Caco-2 (cell line): ENCODE results near the gene DDX27. TPM values are rescaled to one million over a fixed set of nuclear protein-coding genes. Genes with fewer than 3 reads are reported as not detected.

Experiments used
- BruUV-seq: library from RNA; stranded (reverse); fragments of 400-500 nt; replicated peaks from 2 replicates; lab custom pipeline; 2021; lab: Mats Ljungman, UMichigan
- CTCF ChIA-PET: fragments of 300-600 bp; sonication (Branson Sonifier 250); formaldehyde crosslinking; loops from one replicate; lab custom pipeline; 2022; ENCODE audit warnings: antibody characterized with exemption; lab: Charles Lee
- POLR2A ChIA-PET: fragments of 300-600 bp; sonication (Branson Sonifier 250); formaldehyde crosslinking; loops from one replicate; lab custom pipeline; 2022; ENCODE audit warnings: antibody characterized with exemption; lab: Charles Lee
- DNase-seq, 2 experiments: peaks; one replicate each; pipeline versions ENCODE4 v3.0.0 to v3.0.0-alpha.2; 2020 to 2022
- H3K27me3 ChIP-seq: replicated peaks from 2 replicates; pipeline ENCODE4 v1.6.0; 2011; ENCODE audit warnings: low read length; ENCODE audit not compliant: control insufficient read depth, insufficient read depth
- H3K36me3 ChIP-seq: 2 replicates; pipeline ENCODE4 v1.5.1; 2011; ENCODE audit warnings: low read length; ENCODE audit not compliant: control insufficient read depth, insufficient read depth
- H3K4me1 ChIP-seq: fragments of 250-450 bp; sonication (Bioruptor Pico); 2 replicates; pipeline ENCODE4 v1.5.1; 2020; ENCODE audit warnings: mild to moderate bottlenecking
- H3K4me3 ChIP-seq: 2 replicates; pipeline ENCODE4 v1.5.1; 2011; ENCODE audit warnings: low read depth, mild to moderate bottlenecking, control low read depth, low read length
- H3K9me3 ChIP-seq: fragments of 250-450 bp; sonication (Bioruptor Pico); 2 replicates; pipeline ENCODE4 v1.5.1; 2020; ENCODE audit warnings: mild to moderate bottlenecking, moderate library complexity
- H3K27ac Mint-ChIP-seq: one replicate; pipeline ENCODE4 v1.8.0; 2022; ENCODE audit warnings: mixed read lengths; ENCODE audit not compliant: unreplicated experiment
- H3K27me3 Mint-ChIP-seq: one replicate; pipeline ENCODE4 v1.8.0; 2022; ENCODE audit warnings: mixed read lengths; ENCODE audit not compliant: insufficient read depth, unreplicated experiment
- H3K36me3 Mint-ChIP-seq: one replicate; pipeline ENCODE4 v1.8.0; 2022; ENCODE audit warnings: mild to moderate bottlenecking, mixed read lengths; ENCODE audit not compliant: insufficient read depth, unreplicated experiment
- H3K4me1 Mint-ChIP-seq: one replicate; pipeline ENCODE4 v1.8.0; 2022; ENCODE audit warnings: low read depth, mixed read lengths; ENCODE audit not compliant: unreplicated experiment
- H3K4me3 Mint-ChIP-seq: one replicate; pipeline ENCODE4 v1.8.0; 2022; ENCODE audit warnings: mild to moderate bottlenecking, moderate library complexity, mixed read lengths; ENCODE audit not compliant: unreplicated experiment
- H3K9me3 Mint-ChIP-seq: one replicate; pipeline ENCODE4 v1.8.0; 2022; ENCODE audit warnings: mixed read lengths; ENCODE audit not compliant: unreplicated experiment
- intact Hi-C: fragments of 100-400 bp; cut with micrococcal nuclease; formaldehyde crosslinking; loops from one replicate; pipeline ENCODE4 v1.10.0; 2022; ENCODE audit not compliant: unreplicated experiment
- total RNA-seq: library from RNA; stranded (reverse); gene quantifications from 2 replicates; pipeline ENCODE4 v1.2.3, GENCODE V29; 2022
- TF ChIP-seq, protein P1 (sequence below), 2 experiments: fragments of 200-600 bp in 1 of 2; IDR thresholded peaks; 1 replicate in 1 of 2; 2 replicates in 1 of 2; pipeline versions ENCODE4 v1.5.1 to v1.8.0; 2011 to 2022; ENCODE audit warnings: antibody characterized with exemption in 1 of 2, control low read depth in 1 of 2, inconsistent platforms in 1 of 2, low read depth in 1 of 2, low read length in 1 of 2, mild to moderate bottlenecking in 1 of 2, moderate library complexity in 1 of 2; ENCODE audit not compliant: insufficient read depth in 1 of 2, severe bottlenecking in 1 of 2, unreplicated experiment in 1 of 2

Gene DDX27
- total RNA-seq, 1 experiment from 2014 or later: 148 TPM

DNA sequence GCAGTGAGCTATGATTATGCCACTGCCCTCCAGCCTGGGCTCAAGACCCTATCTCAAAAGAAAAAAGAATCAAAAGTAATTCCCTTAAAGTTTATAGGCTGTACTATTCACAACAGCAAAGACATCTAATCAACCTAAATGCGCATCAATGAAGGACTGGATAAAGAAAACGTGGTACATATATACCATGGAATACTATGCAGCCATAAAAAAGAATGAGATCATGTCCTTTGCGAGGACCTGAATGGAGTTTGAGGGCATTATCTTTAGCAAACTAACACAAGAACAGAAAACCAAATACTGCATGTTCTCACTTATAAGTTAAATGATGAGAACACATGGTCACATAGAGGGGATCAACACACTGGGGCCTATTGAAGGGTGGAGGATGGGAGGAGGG, 42.0 kb downstream of the DDX27 start:
- Mint-ChIP-seq H3K36me3 (peaks cover 97% of the 10 kb centered on the region), H3K9me3 (no peaks in the 10 kb centered on the region), H3K4me1 (no peaks in the 10 kb centered on the region), H3K4me3 (no peak overlapping the region), H3K27ac (no peak overlapping the region), H3K27me3 (no peaks in the 10 kb centered on the region)
- ChIA-PET CTCF (no interaction called here), POLR2A (no interaction called here)
- Histone ChIP-seq H3K9me3 (no peaks in the 10 kb centered on the region), H3K4me3 (no peak overlapping the region), H3K27me3 (no peaks in the 10 kb centered on the region), H3K36me3 (peaks cover 13% of the 10 kb centered on the region), H3K4me1 (peaks cover 4% of the 10 kb centered on the region; the same call in 1 of the 2 replicates)
- TF ChIP-seq, protein P1, sequence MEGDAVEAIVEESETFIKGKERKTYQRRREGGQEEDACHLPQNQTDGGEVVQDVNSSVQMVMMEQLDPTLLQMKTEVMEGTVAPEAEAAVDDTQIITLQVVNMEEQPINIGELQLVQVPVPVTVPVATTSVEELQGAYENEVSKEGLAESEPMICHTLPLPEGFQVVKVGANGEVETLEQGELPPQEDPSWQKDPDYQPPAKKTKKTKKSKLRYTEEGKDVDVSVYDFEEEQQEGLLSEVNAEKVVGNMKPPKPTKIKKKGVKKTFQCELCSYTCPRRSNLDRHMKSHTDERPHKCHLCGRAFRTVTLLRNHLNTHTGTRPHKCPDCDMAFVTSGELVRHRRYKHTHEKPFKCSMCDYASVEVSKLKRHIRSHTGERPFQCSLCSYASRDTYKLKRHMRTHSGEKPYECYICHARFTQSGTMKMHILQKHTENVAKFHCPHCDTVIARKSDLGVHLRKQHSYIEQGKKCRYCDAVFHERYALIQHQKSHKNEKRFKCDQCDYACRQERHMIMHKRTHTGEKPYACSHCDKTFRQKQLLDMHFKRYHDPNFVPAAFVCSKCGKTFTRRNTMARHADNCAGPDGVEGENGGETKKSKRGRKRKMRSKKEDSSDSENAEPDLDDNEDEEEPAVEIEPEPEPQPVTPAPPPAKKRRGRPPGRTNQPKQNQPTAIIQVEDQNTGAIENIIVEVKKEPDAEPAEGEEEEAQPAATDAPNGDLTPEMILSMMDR (IDR thresholded peaks at IDR 0.05; ENCODE audit: insufficient read depth in 1 of 2, low read depth in 1 of 2, low read length in 1 of 2, severe bottlenecking in 1 of 2, unreplicated experiment in 1 of 2): no peak
- intact Hi-C loops: no loop called here
- no TSS peak for BruUV-seq
- DNase-seq: no peak

DNA sequence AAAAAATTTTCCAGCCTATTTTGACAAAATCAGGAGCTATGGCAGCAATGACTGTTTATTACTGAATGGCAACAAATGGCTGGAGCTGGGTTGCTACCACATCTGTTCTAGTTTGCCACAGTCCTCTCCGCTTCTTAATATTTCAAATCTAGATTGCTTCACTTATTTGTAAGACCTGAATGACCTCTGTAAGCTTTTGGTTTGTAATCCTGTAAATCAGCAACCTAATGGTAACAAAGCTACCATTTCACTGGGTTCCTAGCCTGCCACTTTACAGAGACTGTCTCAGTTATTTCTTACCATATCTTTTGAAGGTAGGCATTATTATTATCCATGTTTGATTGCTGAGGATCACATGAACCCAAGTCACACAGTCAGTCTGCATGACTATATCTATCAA, 43.2 kb downstream of the DDX27 start:
- H3K27me3 ChIP-seq: no peaks in the 10 kb centered on the region
- H3K4me3 ChIP-seq: no peak overlapping the region
- H3K4me3 Mint-ChIP-seq: no peak overlapping the region
- peaks cover 93% of the 10 kb centered on the region for H3K36me3 Mint-ChIP-seq
- H3K27me3 Mint-ChIP-seq: no peaks in the 10 kb centered on the region
- no peaks in the 10 kb centered on the region for H3K9me3 Mint-ChIP-seq
- no peak overlapping the region for H3K27ac Mint-ChIP-seq
- peaks cover 3% of the 10 kb centered on the region for H3K4me1 Mint-ChIP-seq
- intact Hi-C loops: no loop called here
- ChIA-PET CTCF (interaction anchor here (0.7 to 2.0 kb wide), 3 partner anchors 16 to 58 kb away, joined by 3 to 13 read pairs (median 9); no protein-coding TSS in a partner anchor), POLR2A (interaction anchor here (1.0 to 1.2 kb wide), 2 partner anchors 15 to 17 kb away, joined by 3 to 4 read pairs; partner anchors contain the start of gene ZNFX1)
- H3K4me1 ChIP-seq: peaks cover 6% of the 10 kb centered on the region; the same call in 1 of the 2 replicates
- no peak for DNase-seq
- no peaks in the 10 kb centered on the region for H3K9me3 ChIP-seq
- TF ChIP-seq, protein P1 (IDR thresholded peaks at IDR 0.05; ENCODE audit: insufficient read depth in 1 of 2, low read depth in 1 of 2, low read length in 1 of 2, severe bottlenecking in 1 of 2, unreplicated experiment in 1 of 2): no peak
- BruUV-seq: TSS peak; percentile 4
- peaks cover 8% of the 10 kb centered on the region for H3K36me3 ChIP-seq

DNA sequence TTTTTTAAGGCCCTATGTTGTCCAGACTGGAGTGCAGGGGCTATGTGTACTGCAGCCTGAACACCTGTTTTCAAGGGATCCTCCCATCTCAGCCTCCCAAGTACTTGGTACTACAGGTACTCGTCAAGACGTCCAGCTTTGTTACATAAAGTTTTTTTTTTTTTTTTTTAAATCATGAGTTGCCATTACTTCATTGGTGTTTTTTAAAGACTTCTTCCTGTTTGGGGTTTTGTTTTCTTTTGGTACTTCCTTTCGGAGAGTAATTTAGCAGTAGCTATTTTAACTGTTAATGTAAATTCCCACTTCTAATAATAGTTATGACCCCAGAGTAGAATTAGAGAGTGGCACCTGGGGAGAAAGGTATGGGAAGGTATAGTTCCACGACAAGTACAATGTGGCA, 48.1 kb downstream of the DDX27 start:
- no peaks in the 10 kb centered on the region for H3K27me3 ChIP-seq
- H3K4me3 ChIP-seq: no peak overlapping the region
- intact Hi-C loops: no loop called here
- no peaks in the 10 kb centered on the region for H3K9me3 ChIP-seq
- TF ChIP-seq, protein P1 (IDR thresholded peaks at IDR 0.05; ENCODE audit: insufficient read depth in 1 of 2, low read depth in 1 of 2, low read length in 1 of 2, severe bottlenecking in 1 of 2, unreplicated experiment in 1 of 2): no peak
- peaks cover 6% of the 10 kb centered on the region; the same call in 1 of the 2 replicates for H3K4me1 ChIP-seq
- Mint-ChIP-seq H3K27ac (no peak overlapping the region), H3K4me1 (peaks cover 7% of the 10 kb centered on the region), H3K27me3 (no peaks in the 10 kb centered on the region), H3K4me3 (no peak overlapping the region), H3K36me3 (peaks cover 94% of the 10 kb centered on the region), H3K9me3 (no peaks in the 10 kb centered on the region)
- CTCF ChIA-PET: interaction anchor here (0.5 to 1.3 kb wide), 4 partner anchors 15 to 217 kb away, joined by 4 to 9 read pairs (median 5); no protein-coding TSS in a partner anchor
- POLR2A ChIA-PET: no interaction called here
- peak in 1 of 2 experiments; percentile 19 for DNase-seq
- no TSS peak for BruUV-seq
- H3K36me3 ChIP-seq: peaks cover 6% of the 10 kb centered on the region; the same call in 1 of the 2 replicates
